ENCODE results near the gene UBAC1.
"Not testable (repeated sequence)": the region's sequence is repeated elsewhere in the genome, so short reads cannot be mapped to it uniquely, and the experiment has no call there.

The UBAC1 gene

DNA sequence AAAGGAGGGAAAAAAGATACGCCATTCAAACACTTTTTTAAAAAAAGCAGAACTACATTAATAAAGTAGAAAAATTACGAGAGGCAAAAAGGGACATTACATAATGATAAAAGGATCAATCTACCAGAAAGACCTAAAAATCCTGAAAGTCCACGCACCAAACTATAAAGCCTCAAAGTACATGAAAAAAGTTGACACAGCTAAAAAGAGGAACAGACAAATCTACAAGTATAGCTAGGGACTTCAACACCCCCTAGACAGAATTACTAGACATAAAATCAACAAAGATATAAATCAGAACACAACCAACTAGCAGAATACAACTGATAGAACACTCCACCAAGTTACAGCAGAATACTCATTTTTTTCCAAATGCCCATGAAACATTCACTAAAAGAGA is 65.0 kb downstream of the UBAC1 start:
- no peak for DNase-seq

DNA sequence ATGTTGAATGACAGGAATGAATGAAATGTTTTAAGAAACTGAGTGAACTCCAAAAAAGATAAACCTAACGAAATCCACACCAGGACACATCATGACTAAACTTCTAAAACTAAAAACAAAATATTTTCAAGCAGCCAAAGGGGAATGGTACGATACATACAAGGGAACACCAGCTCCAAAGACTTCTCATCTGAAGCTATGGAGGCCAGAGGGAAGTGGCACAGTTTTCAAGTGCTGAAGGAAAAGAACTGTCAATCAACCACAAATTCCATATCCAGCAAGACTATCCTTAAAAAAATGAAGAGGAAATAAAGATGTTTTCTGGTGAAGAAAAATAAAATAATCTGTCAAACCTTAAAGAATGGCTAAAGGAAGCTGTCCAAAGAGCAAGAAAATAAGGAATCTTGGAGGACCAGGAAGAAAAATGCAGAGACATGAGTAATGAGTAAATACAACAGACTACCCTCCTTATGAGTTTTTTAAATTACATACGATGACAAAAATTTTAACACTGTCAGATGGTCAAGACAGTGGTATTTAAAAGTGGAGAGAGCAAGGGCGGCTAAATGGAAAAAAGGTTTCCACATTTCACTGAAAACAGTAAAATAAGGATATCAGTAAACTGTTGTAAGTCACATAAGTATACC is 65.8 kb downstream of the UBAC1 start:
- DNase-seq = no peak

DNA sequence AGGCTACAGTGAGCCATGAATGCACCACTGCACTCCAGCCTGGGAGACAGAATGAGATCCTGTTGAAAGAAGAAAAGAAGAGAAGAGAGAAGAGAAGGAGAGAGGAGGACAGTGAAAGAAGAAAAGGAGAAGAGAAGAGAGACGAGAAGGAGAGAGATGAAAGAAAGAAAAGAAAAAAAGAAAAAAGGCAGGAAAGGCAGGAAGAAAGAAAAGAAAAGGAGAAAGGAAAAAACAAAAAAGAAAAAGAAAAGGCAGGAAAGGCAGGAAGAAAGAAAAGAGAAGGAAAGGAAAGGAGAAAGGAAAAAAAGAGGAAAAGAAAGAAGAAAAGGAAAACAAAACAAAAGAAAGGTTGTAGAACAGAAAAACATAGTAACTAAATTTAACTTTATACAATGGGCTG is 68.1 kb downstream of the UBAC1 start:
- DNase-seq = no peak

DNA sequence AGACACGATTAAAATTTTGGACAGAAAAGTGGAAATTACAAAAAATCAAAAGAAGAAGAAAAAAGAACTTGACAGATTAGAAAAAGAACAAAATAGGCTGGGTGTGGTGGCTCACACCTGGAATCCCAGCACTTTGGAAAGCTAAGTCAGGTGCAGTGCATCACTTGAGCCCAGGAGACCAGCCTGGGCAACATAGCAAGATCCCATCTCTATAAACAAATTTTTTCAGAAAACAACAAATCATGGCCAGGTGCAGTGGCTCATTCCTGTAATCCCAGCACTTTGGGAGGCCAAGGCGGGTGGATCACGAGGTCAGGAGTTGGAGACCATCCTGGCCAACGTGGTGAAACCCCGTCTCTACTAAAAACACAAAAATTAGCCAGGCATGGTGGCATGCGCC is 68.8 kb downstream of the UBAC1 start:
- not testable (repeated sequence) for DNase-seq

DNA sequence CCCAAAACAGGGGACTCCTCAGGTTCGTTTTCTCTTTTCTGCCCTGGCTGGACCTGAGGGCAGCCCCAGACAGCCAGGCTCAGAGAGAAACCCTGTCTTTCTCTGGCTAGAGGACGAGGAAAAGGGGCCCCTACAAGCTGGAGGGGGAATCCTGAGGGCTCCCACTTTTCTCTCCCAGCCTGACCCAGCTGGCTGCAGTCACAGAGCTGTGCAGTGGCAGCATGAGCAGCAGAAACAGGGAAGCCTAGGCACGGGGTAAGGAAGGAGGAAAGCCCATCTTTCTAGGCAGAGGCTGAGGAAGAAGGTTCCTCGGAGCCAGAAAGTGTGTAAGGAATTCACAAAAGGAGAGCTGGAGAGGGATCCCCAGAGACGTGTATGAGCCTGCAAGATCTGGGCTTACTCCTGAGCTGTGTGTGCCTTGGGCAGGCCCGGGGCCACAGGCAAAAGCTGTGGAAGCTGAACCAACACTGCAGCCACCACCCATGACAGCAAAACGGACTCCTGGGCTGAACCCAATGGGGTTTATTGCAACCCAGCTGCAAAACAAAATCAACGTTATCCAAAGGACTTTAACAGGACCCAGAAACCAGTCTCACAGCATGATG is 70.0 kb downstream of the UBAC1 start:
- no peak for DNase-seq

DNA sequence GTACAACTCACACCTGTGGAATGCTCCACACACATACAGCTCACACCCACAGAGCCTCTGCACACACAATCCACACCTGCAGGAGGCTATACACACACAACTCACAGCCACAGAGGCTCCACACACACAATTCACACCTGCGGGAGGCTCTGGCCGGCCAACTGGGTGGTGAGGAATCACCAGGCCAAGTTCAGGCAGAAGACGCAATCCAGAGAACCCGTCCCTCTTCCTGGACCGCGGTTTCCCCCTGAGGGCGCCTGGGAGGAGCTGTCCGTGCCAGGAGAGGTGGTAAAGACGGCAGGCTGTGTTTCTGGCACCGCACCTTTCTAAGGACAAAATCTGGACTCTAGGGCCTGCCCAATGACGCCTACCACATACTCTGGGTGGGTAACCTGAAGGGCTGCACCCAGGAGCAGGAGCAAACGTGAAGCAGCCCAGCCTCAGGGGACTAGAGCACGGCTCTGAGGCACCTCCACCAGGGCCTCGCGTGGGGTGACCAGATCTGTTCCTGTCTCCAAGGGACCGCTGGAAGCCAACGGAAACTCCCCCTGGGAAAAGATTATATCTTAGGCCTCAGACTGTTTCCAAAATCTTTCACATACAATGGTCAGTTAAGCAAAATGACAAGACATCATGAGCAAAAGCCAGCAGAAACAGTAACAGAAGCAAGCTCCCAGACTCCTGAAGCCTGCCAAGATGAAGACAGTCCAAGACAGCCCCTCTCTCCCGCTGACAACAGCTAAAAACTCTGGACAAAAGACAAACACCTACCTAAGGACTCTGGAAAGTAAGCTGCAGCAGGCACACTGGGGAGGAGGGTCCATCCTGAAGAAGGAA is 70.8 kb downstream of the UBAC1 start:
- no peak for DNase-seq

DNA sequence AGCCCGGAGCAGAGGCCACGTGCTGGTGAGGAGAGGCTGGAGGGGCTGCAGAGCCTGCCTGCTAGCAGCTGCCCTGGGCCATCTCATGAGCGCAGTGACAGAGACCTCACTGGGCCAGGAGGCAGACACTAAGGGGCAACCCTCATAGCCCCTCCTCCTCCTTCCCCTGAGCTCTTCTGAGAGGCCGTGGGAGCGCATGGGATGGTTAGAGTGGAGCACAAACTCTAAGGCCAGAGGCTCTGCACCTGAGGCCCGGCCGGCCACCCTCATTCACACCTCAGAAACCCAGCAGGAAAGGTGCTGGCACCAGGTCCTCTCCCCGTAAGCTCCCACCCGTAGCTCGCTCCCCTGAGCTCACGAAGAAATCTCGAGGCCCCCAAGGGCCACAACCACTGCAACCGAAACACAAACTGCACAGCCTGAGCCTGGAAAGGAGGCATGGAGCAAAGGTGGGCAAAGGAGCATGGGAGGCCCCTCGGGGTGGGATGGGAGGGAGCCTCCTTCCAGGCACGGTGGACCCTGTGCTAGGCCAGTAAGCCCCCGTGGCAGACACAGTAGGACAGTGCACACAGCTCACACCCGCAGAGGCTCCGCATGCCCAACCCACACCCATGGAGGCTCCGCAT is 71.5 kb downstream of the UBAC1 start:
- no peak for DNase-seq

DNA sequence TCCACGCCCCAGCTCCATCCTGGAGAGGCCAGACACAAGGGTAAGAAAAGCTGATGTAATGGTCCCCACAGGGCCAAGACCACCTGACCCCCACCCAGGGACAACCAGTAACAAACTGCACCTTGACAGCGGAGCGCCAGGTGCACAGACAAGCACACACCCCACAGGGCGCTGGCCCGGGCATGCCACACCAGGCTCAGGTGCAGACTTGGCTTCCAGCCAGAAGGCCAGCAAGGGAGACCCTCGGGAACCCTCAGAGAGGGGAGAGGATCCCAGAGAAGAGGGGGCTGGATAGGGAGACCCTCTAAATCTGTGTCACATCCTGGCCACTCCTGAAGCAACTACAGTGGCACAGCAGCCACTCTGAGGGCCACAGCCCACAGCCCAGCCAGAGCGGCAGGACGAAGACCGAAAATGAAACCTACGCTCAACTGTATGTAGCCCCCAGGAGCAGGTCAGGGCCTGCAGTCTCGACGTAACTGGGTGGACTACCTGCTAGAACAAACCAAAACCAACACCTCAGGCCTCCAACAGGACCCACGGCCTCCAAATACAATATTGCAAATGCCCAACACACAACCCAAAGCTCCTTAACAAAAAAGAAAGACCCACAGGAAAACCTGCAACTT is 72.3 kb downstream of the UBAC1 start:
- DNase-seq = no peak

DNA sequence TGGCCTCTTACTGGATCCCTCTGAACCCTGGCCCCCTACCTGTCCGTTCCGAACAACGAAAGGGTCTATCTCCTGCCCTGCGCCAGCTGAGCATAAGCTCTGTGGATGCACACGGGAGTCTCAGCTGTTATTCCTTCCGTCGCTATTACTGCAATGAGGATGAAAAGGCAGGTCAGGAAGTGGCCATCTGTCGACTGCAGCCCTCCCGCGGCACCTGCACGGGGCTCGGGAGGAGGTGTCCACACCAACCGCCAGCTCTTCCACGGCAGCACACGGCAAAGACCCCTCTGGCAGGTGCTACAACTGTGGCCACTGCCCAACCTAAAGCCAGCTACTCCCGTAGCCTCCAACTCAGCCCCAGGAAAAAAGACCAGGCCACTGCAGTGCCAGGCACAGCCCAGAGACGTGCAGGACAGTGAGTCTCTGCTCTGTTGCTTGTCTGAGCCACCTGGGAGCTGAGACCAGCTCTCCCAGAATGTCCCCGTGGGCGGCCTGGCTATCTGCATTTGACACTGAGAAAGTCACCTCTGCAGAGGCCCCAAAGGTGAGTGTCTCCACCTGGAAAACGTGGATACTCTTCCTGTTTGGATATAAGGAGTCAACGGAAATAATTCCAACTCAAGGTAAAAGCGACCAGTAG is 72.9 kb downstream of the UBAC1 start:
- no peak for DNase-seq

DNA sequence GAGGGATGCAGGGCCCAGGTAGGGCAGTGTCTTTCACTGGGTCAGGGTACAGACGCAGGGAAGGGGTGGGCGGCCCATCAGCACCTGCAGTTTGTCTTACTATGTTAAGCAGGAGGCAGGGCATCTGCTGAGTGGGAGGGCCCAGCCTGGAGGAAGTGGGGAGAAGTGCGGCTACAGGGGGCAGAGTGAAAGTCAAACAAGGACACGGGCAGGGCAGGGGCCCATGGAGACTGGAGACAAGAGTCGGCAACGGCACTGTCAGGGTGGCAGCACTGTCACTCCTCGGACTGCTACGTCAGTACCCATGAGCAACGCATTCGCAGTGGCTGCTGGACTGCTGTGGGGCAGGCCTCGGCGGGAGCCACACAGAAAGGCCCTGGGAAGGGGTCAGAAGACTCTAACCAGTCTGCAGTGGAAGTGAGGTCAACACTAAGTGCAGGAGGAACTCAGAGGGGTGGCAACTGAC is 73.6 kb downstream of the UBAC1 start:
- DNase-seq = no peak

DNA sequence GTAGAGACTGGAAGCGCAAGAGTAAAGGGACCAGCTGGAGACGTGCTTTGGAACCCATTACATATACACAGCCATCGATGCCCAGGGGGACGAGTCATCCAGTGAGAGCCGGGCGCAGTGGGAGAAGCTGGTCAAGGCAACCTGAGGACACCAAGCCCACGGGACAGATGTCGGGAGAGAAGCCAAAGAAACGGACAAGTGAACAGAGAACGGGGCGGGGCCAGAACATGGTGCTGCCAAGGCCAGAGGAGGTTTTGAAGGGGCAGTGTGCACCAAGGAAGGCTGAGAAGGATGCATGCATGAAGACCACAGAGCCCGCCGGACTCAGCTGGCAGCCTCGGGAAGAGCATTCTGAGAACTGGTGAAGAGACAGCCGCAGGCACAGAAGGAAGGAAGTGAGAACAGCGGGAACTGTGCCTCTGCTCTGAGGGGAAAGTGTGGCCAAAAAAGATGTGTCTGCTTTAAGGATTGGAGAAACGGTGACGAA is 74.1 kb downstream of the UBAC1 start:
- no peak for DNase-seq

DNA sequence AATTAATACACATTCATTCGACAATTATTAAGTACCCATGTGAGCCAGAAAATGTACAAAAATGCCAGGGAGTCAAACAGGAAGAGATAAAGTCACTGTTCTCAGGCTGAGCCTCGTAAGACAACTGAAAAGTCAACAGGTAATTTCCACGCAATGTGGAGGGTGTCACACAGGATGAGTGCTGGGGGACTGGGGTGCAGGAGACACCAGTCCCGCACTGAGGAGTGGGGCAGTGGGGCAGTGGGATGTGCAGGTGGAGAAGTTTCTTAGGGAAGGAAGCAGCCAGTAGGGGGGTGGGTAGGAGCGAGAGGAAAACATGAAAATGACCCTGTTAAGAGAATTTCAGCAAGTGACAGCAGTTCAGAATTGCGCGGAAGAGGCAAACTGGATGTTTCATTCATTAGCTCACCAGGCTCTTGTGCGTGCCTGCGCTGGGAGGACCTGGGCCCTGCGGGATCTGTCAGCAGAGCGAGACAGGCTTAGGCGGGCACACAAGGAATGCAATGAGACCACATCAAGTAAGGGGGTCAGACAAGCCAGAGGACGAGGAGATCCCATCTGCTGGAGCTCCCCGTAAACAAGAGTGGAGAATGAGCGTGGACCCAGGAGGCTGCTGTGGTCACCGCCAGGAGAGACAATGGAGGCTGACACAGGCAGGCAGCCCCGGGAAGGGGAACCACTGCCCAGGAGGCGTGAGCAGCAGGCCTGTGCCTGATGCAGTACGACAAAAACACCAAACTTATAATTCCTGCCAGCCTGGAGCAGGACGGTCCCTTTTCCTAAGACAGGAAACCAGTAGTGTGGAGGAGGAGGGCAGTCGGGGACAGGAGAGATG is 74.8 kb downstream of the UBAC1 start:
- no peak for DNase-seq

DNA sequence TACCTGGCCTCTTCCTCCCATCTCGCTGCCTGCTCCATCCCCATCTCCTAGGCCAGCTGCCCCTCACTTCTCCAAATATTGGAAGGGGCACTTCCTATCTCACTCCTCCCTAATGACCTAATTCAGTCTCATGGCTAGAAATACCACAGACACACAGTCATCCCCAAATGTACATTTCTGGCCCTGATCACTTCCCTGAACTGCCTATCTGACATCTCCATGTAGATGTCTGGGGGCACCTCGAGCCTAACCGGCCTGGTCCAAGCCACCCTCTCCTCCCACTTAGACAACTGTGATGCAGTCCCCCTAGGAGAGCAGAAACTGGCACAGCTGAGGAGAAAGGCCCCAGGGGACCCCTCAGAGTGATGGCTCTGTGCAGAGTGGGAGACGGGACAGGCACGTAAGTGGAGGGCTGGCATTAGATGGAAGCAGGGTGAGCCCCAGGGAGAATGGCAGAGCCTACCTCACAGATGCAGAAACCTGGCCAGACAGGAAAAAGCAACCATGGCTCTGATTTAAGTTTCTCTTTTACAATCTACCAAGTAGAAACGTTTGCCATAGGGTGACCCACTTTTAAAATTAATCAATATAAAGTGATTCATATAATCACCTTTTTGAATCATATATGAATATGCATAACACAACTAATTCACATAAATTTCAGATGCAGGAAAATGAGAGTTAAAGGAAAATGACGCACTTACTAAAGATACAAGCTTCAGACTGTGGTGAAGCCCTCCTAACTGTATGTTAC is 75.9 kb downstream of the UBAC1 start:
- no peak for DNase-seq

DNA sequence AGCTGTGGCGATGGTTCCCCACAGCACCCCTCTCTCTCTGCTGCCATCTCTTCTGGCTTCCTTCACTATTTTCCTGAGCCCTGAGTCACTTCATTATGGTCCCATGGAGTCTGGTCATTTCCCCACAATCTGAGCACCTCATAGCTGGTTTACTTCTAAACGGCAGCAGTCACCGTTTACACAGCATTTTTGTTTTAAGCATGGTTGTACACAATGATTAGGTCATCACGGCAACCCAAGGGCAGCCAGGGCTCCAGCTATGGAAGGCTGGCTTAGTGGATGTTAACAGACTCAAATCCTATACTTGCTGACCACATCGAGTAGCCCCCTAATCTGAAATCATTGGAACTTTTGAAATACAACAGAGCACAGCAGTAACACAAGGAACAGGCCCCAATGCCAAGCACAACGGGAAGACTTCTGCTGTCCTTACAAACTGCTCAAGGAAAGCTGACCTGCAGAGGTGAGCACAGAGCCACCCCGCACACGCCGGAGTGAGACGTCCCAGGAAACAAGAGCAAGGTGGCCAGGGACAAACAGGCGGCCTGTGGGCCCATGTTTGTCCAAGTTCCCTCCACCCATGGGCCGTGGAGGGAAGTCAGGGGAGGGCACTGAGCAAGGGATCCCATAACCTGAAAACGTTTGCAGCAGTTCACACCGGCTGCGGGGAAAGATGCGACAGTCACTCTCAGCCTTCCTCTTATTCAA is 76.7 kb downstream of the UBAC1 start:
- no peak for DNase-seq

DNA sequence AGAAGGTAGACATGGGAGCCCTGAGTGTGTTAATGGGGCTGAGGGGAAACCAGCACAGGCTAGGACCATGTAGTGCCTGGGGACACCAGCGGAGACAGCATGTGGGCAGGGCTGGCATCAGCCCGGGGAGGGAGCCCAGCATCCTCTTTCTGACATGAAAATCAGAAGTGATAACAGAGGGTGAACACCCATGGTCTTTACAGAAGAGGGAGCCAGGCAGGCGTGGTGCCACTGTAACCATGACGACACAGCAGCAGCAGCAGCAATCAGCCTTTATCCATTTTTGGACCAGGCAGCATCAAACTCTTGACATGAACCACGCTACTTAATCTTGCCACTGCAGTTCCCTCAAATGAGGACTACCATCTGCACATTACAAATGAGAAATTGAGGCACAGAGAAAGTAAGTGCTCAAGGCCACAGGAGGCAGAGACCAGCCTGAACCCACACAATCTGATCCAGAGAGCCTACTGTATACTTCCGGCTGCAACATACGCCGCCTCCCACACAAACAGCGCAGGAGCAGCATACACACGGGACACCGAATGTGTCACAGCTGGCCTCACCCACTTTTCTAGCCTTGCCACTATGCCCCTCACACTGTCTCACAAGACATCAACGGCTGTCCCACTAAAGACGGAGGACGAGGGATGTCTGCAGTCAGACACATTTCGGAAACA is 77.6 kb downstream of the UBAC1 start:
- no peak for DNase-seq
